LNCAP (cell line): ENCODE results near the gene PSMC2.

ENCODE experiments used
- TF ChIP-seq, protein P1 (sequence below): fragments of 450-650 bp; IDR thresholded peaks from 2 replicates; pipeline ENCODE4 v1.5.1; 2017; ENCODE audit warnings: mild to moderate bottlenecking

The PSMC2 gene

DNA sequence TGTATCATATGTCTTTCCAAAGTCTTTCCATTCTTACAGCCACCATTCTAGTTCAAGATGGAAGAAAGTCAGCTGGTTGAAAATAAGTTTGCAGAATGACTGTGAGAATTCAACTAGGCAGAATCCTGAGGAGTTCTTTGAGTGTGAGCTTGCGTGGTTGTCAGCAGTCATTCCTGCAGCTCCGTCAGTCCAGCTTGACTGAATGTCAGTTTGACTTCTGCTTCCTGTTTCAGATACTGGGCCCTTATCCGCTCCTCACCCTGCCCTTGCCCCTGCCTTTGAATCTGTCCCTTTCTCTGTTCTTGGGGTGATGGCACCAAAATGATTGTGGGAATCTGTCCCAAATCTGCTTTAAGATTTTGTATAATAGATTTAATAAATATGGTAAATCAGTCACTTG is 70.8 kb downstream of the PSMC2 start:
- TF ChIP-seq, protein P1, sequence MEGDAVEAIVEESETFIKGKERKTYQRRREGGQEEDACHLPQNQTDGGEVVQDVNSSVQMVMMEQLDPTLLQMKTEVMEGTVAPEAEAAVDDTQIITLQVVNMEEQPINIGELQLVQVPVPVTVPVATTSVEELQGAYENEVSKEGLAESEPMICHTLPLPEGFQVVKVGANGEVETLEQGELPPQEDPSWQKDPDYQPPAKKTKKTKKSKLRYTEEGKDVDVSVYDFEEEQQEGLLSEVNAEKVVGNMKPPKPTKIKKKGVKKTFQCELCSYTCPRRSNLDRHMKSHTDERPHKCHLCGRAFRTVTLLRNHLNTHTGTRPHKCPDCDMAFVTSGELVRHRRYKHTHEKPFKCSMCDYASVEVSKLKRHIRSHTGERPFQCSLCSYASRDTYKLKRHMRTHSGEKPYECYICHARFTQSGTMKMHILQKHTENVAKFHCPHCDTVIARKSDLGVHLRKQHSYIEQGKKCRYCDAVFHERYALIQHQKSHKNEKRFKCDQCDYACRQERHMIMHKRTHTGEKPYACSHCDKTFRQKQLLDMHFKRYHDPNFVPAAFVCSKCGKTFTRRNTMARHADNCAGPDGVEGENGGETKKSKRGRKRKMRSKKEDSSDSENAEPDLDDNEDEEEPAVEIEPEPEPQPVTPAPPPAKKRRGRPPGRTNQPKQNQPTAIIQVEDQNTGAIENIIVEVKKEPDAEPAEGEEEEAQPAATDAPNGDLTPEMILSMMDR = no peak
